ENCODE data around the gene TANGO2.

TANGO2 gene

GRCh38 chr22:20056696-20057386 is 35.9 kb downstream of the TANGO2 start:
- Histone ChIP-seq H3K36me3 (ENCODE audit: control insufficient read depth, insufficient read depth, low read length) (peaks cover 7% of the 10 kb centered on the region; the same call in 1 of the 2 replicates), H3K9me3 (ENCODE audit: control insufficient read depth, insufficient read depth, low read depth, low read length) (no peaks in the 10 kb centered on the region), H3K9ac (ENCODE audit: low read length) (no peak overlapping the region), H3K4me3 (ENCODE audit: low read depth, low read length) (no peak overlapping the region), H3K4me1 (ENCODE audit: control insufficient read depth, insufficient read depth, low read length) (no peaks in the 10 kb centered on the region), H3K27ac (ENCODE audit: low read depth, low read length) (no peak overlapping the region), H3K27me3 (ENCODE audit: control insufficient read depth, insufficient read depth, low read length) (no peaks in the 10 kb centered on the region)

DNA sequence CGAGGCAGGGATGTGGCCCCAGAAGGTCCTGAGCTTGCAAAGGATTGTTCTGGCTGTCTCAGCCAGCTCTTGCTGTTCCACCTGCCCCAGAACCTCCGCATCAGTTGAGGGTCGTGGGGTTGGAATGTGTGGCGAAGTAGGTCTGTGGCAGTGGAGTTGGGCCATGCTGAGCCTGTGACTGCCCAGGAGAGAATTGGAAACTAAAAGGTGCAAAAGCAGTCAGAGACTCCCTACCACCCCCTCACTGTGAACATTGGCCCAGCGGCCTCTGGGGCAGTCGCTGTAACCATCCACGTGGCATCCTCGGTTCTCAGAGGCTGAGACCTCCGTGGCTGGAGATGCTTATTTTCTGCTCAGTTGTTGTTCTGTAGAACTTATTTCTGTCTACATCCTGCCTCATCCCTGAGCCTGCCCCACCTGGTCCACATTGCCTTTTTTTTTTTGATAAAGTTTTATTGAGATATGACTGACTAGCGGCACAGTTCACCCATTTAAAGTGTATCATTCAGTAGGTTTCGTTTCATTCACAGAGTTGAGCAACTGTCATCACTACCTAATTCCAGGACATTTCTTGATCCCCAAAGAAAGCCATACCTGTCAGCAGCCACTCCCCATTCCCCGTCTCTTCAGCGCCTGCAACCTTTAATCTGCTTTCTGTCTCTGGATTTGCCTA is 36.8 kb downstream of the TANGO2 start:
- H3K27ac ChIP-seq (ENCODE audit: low read depth, low read length) = no peak overlapping the region

DNA sequence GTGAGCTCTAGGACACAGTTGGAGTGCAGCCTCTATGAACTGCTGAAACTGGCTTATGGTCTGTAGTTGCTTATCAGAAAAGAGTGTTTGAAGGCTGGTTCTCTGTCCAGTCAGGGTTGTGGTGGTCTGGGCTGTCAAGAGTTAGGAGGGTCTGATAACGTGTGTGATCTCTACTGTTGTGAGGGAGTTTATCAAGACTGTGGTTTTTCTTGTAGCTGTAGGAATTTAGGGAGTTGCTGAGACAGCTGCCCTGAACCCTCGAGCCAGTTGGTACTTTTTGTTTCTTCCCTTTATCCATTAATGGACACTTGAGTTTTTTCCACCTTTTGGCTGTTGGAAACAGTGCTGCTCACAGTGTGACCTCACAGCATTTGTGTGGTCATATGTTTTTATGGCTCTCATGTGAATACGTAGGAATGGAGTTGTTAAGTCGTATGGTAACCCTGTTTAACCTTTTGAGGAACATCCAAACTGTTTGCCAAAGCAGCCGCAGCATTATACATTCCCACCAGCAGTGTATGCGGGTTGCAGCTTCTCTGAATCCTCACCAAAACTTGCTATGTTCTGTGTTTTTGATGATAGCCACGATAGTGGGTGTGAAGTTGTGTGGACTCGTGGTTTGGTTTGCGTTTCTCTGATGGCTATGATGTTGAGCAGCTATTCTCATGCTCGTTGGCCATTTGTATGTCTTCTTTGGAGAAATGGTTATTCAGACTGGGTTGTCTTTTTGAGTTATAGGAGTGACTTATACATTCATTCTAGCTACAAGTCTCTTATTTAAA is 38.3 kb downstream of the TANGO2 start:
- Histone ChIP-seq H3K9ac (ENCODE audit: low read length) (no peak overlapping the region), H3K36me3 (ENCODE audit: control insufficient read depth, insufficient read depth, low read length) (peaks cover 4% of the 10 kb centered on the region; the same call in 1 of the 2 replicates), H3K9me3 (ENCODE audit: control insufficient read depth, insufficient read depth, low read depth, low read length) (no peaks in the 10 kb centered on the region), H3K27me3 (ENCODE audit: control insufficient read depth, insufficient read depth, low read length) (no peaks in the 10 kb centered on the region), H3K4me1 (ENCODE audit: control insufficient read depth, insufficient read depth, low read length) (no peaks in the 10 kb centered on the region), H3K4me3 (ENCODE audit: low read depth, low read length) (no peak overlapping the region), H3K27ac (ENCODE audit: low read depth, low read length) (no peak overlapping the region)

More for the DNA sequence above, 36.8 kb downstream of the TANGO2 start:
- H3K4me3 ChIP-seq (ENCODE audit: low read depth, low read length) = no peak overlapping the region
- peaks cover 5% of the 10 kb centered on the region; the same call in 1 of the 2 replicates for H3K36me3 ChIP-seq (ENCODE audit: control insufficient read depth, insufficient read depth, low read length)
- no peaks in the 10 kb centered on the region for H3K4me1 ChIP-seq (ENCODE audit: control insufficient read depth, insufficient read depth, low read length)
- no peaks in the 10 kb centered on the region for H3K9me3 ChIP-seq (ENCODE audit: control insufficient read depth, insufficient read depth, low read depth, low read length)
- H3K27me3 ChIP-seq (ENCODE audit: control insufficient read depth, insufficient read depth, low read length) = no peaks in the 10 kb centered on the region
- no peak overlapping the region for H3K9ac ChIP-seq (ENCODE audit: low read length)

- Histone ChIP-seq H3K27ac (ENCODE audit: low read depth, low read length) (no peak overlapping the region), H3K4me1 (ENCODE audit: control insufficient read depth, insufficient read depth, low read length) (no peaks in the 10 kb centered on the region), H3K27me3 (ENCODE audit: control insufficient read depth, insufficient read depth, low read length) (no peaks in the 10 kb centered on the region), H3K9me3 (ENCODE audit: control insufficient read depth, insufficient read depth, low read depth, low read length) (no peaks in the 10 kb centered on the region), H3K36me3 (ENCODE audit: control insufficient read depth, insufficient read depth, low read length) (peaks cover 8% of the 10 kb centered on the region), H3K9ac (ENCODE audit: low read length) (no peak overlapping the region), H3K4me3 (ENCODE audit: low read depth, low read length) (no peak overlapping the region)
Observed at GRCh38 chr22:20060700-20061480, 40.0 kb downstream of the TANGO2 start.

DNA sequence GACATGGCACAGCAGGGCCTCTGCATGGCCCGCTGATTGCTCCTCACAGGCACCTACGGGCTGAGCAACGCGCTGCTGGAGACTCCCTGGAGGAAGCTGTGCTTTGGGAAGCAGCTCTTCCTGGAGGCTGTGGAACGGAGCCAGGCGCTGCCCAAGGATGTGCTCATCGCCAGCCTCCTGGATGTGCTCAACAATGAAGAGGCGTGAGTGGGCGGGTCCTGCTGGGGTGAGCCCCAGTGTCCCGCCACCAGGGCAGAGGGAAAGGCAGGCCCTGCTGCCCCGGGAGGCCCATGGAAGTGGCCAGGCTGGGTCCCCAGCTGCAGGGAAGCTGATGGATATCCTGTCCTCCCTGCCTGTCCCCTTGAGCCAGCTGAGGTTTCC is 40.6 kb downstream of the TANGO2 start:
- no peak overlapping the region for H3K9ac ChIP-seq (ENCODE audit: low read length)
- no peak overlapping the region for H3K27ac ChIP-seq (ENCODE audit: low read depth, low read length)

DNA sequence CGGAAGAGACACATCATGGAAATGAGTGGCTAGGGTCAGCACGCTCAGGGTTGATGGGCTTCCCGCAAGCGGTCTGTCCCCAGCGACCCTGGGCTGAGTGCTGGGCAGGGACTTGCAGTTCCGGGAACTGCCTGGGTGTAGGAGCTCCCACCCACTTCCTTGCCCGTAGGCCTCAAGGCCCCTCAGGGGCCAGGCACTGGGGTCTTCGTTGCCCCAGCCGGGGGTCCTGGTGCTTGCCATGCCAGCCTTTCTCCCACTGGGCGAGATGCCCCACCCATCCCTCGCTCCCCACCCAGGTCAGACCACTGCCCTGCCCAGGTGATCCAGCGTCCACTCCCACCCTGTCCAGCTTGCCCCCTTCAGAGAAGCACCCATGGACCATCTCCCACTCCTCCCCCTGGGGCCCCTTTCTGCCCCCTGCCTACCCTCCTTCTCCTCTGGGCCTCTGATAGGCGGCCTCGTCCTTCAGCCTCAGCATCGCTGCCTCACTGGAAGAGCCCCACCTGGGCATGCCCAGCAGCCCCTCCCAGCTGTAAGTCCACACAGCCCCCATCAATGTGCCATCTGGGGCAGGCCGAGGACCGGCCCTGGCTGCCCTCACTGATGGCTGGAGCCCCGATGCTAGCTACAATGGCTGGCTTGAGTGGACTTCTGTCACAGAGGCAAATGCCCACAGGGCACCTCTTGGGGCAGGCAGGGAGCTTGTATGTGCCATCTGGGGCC is 41.3 kb downstream of the TANGO2 start:
- Histone ChIP-seq H3K4me3 (ENCODE audit: low read depth, low read length) (no peak overlapping the region), H3K36me3 (ENCODE audit: control insufficient read depth, insufficient read depth, low read length) (peaks cover 8% of the 10 kb centered on the region), H3K27ac (ENCODE audit: low read depth, low read length) (no peak overlapping the region), H3K4me1 (ENCODE audit: control insufficient read depth, insufficient read depth, low read length) (no peaks in the 10 kb centered on the region), H3K27me3 (ENCODE audit: control insufficient read depth, insufficient read depth, low read length) (no peaks in the 10 kb centered on the region), H3K9ac (ENCODE audit: low read length) (no peak overlapping the region), H3K9me3 (ENCODE audit: control insufficient read depth, insufficient read depth, low read depth, low read length) (no peaks in the 10 kb centered on the region)

More for the DNA sequence above, 40.6 kb downstream of the TANGO2 start:
- peaks cover 8% of the 10 kb centered on the region for H3K36me3 ChIP-seq (ENCODE audit: control insufficient read depth, insufficient read depth, low read length)
- no peaks in the 10 kb centered on the region for H3K9me3 ChIP-seq (ENCODE audit: control insufficient read depth, insufficient read depth, low read depth, low read length)
- no peaks in the 10 kb centered on the region for H3K27me3 ChIP-seq (ENCODE audit: control insufficient read depth, insufficient read depth, low read length)
- no peaks in the 10 kb centered on the region for H3K4me1 ChIP-seq (ENCODE audit: control insufficient read depth, insufficient read depth, low read length)
- H3K4me3 ChIP-seq (ENCODE audit: low read depth, low read length) = no peak overlapping the region

DNA sequence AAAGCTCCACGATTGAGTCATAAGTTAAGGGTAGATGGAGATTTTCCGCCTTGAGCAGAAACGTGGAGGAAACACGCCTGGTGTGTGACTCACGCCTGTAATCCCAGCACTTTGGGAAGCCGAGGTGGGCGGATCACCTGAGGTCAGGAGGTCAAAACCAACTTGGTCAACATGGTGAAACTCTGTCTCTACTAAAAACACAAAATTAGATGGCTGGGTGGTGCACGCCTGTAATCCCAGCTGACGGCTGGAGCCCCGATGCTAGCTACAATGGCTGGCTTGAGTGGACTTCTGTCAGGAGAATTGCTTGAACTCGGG is 41.8 kb downstream of the TANGO2 start:
- H3K9me3 ChIP-seq (ENCODE audit: control insufficient read depth, insufficient read depth, low read depth, low read length) = no peaks in the 10 kb centered on the region
- no peak overlapping the region for H3K27ac ChIP-seq (ENCODE audit: low read depth, low read length)
- no peak overlapping the region for H3K4me3 ChIP-seq (ENCODE audit: low read depth, low read length)
- H3K27me3 ChIP-seq (ENCODE audit: control insufficient read depth, insufficient read depth, low read length) = no peaks in the 10 kb centered on the region
- peaks cover 8% of the 10 kb centered on the region for H3K36me3 ChIP-seq (ENCODE audit: control insufficient read depth, insufficient read depth, low read length)
- H3K4me1 ChIP-seq (ENCODE audit: control insufficient read depth, insufficient read depth, low read length) = no peaks in the 10 kb centered on the region
- no peak overlapping the region for H3K9ac ChIP-seq (ENCODE audit: low read length)

GRCh38 chr22:20063271-20064139 is 42.6 kb downstream of the TANGO2 start:
- H3K36me3 ChIP-seq (ENCODE audit: control insufficient read depth, insufficient read depth, low read length) = peaks cover 8% of the 10 kb centered on the region
- no peaks in the 10 kb centered on the region for H3K4me1 ChIP-seq (ENCODE audit: control insufficient read depth, insufficient read depth, low read length)
- H3K4me3 ChIP-seq (ENCODE audit: low read depth, low read length) = no peak overlapping the region
- H3K27me3 ChIP-seq (ENCODE audit: control insufficient read depth, insufficient read depth, low read length) = no peaks in the 10 kb centered on the region
- H3K9me3 ChIP-seq (ENCODE audit: control insufficient read depth, insufficient read depth, low read depth, low read length) = no peaks in the 10 kb centered on the region
- no peak overlapping the region for H3K9ac ChIP-seq (ENCODE audit: low read length)
- no peak overlapping the region for H3K27ac ChIP-seq (ENCODE audit: low read depth, low read length)

DNA sequence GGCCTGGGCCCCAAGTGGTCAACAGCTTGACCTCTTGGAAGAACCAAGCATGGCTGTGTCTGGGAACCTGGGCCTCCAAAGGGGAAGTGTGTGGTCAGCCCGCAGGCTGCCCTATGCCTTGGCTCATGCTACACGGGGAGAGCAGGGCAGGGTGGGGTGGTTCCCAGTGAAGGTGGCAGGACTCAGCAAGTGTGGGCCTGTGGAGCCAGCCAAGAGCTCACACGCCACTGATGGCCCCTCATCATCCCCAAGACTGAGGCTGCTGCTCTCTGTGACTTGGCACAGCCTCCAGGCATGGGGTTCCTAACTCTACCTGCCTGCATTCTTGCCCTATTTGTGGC is 43.2 kb downstream of the TANGO2 start:
- Histone ChIP-seq H3K27ac (ENCODE audit: low read depth, low read length) (no peak overlapping the region), H3K4me1 (ENCODE audit: control insufficient read depth, insufficient read depth, low read length) (no peaks in the 10 kb centered on the region), H3K27me3 (ENCODE audit: control insufficient read depth, insufficient read depth, low read length) (no peaks in the 10 kb centered on the region), H3K4me3 (ENCODE audit: low read depth, low read length) (no peak overlapping the region), H3K9me3 (ENCODE audit: control insufficient read depth, insufficient read depth, low read depth, low read length) (no peaks in the 10 kb centered on the region), H3K9ac (ENCODE audit: low read length) (no peak overlapping the region), H3K36me3 (ENCODE audit: control insufficient read depth, insufficient read depth, low read length) (peaks cover 8% of the 10 kb centered on the region)

All from HUES6 (cell line).